ENCODE measurements around the gene CASS4.

- TF ChIP-seq CTCF (IDR thresholded peaks at IDR 0.05) (no peak), POLR2A (IDR thresholded peaks at IDR 0.05) (no peak), POLR2AphosphoS5 (IDR thresholded peaks at IDR 0.05) (no peak), EP300 (IDR thresholded peaks at IDR 0.05) (no peak)
Measured at GRCh38 chr20:56417911-56418310, 5.9 kb downstream of the CASS4 start.

Data from gastroesophageal sphincter (tissue), 3 donors.